MM.1S (cell line): ENCODE measurements around the gene PDGFA.

ENCODE experiments used
- DNase-seq: peaks from one replicate; pipeline ENCODE4 v3.0.0-alpha.2; 2015
- H2AFZ ChIP-seq: fragments of 300-600 bp; sonication (generic); 2 replicates; pipeline ENCODE4 v1.6.0; 2016; ENCODE audit warnings: antibody characterized with exemption, low read length
- H3F3A ChIP-seq: fragments of 300-600 bp; sonication (generic); 2 replicates; pipeline ENCODE4 v1.6.1; 2016; ENCODE audit warnings: mild to moderate bottlenecking, antibody characterized with exemption, low read length, moderate library complexity, mixed read lengths; ENCODE audit not compliant: insufficient read depth
- H3K27ac ChIP-seq: fragments of 300-600 bp; sonication (generic); 2 replicates; pipeline ENCODE4 v1.5.1; 2016; ENCODE audit warnings: mild to moderate bottlenecking, low read length
- H3K27me3 ChIP-seq: fragments of 300-600 bp; sonication (generic); replicated peaks from 2 replicates; pipeline ENCODE4 v1.6.0; 2016; ENCODE audit warnings: low read length; ENCODE audit not compliant: insufficient read depth
- H3K36me3 ChIP-seq: fragments of 300-600 bp; sonication (generic); replicated peaks from 2 replicates; pipeline ENCODE4 v1.6.1; 2016; ENCODE audit warnings: mild to moderate bottlenecking, low read length, mixed read lengths; ENCODE audit not compliant: insufficient read depth
- H3K4me1 ChIP-seq: fragments of 300-600 bp; sonication (generic); 2 replicates; pipeline ENCODE4 v1.6.1; 2016; ENCODE audit warnings: low read length, mixed read lengths
- H3K4me2 ChIP-seq: fragments of 300-600 bp; sonication (generic); 2 replicates; pipeline ENCODE4 v1.6.0; 2016; ENCODE audit warnings: low read depth, low read length
- H3K4me3 ChIP-seq: fragments of 300-600 bp; sonication (generic); 2 replicates; pipeline ENCODE4 v1.5.1; 2016; ENCODE audit warnings: low read length, mixed read lengths
- H3K79me2 ChIP-seq: fragments of 300-600 bp; sonication (generic); 2 replicates; pipeline ENCODE4 v1.6.1; 2016; ENCODE audit warnings: mixed run types, low read length, mixed read lengths
- H3K9ac ChIP-seq: fragments of 300-600 bp; sonication (generic); 2 replicates; pipeline ENCODE4 v1.6.1; 2016; ENCODE audit warnings: low read length, mixed read lengths
- H3K9me2 ChIP-seq: fragments of 300-600 bp; sonication (generic); replicated peaks from 2 replicates; pipeline ENCODE4 v1.6.1; 2016; ENCODE audit warnings: mild to moderate bottlenecking, low read length, mixed read lengths; ENCODE audit not compliant: insufficient read depth
- H3K9me3 ChIP-seq: fragments of 300-600 bp; sonication (generic); replicated peaks from 2 replicates; pipeline ENCODE4 v1.6.1; 2016; ENCODE audit warnings: mild to moderate bottlenecking, low read length, mixed read lengths; ENCODE audit not compliant: insufficient read depth
- H4K20me1 ChIP-seq: fragments of 300-600 bp; sonication (generic); 2 replicates; pipeline ENCODE4 v1.6.1; 2016; ENCODE audit warnings: mild to moderate bottlenecking, low read length, moderate library complexity, mixed read lengths; ENCODE audit not compliant: insufficient read depth
- EZH2 ChIP-seq: fragments of 300-600 bp; sonication (generic); optimal IDR thresholded peaks from 2 replicates; pipeline ENCODE3; 2017; ENCODE audit warnings: low read depth, mild to moderate bottlenecking, antibody characterized with exemption, low read length, mixed read lengths
- EZH2phosphoT487 ChIP-seq: fragments of 300-600 bp; sonication (generic); IDR thresholded peaks from 2 replicates; pipeline ENCODE4 v1.6.1; 2018; ENCODE audit warnings: antibody characterized with exemption, low read length
- TF ChIP-seq, protein P1 (sequence below): fragments of 300-600 bp; sonication (generic); IDR thresholded peaks from 2 replicates; pipeline ENCODE4 v1.5.1; 2016; ENCODE audit warnings: antibody characterized with exemption, low read length, mixed read lengths

PDGFA gene

DNA sequence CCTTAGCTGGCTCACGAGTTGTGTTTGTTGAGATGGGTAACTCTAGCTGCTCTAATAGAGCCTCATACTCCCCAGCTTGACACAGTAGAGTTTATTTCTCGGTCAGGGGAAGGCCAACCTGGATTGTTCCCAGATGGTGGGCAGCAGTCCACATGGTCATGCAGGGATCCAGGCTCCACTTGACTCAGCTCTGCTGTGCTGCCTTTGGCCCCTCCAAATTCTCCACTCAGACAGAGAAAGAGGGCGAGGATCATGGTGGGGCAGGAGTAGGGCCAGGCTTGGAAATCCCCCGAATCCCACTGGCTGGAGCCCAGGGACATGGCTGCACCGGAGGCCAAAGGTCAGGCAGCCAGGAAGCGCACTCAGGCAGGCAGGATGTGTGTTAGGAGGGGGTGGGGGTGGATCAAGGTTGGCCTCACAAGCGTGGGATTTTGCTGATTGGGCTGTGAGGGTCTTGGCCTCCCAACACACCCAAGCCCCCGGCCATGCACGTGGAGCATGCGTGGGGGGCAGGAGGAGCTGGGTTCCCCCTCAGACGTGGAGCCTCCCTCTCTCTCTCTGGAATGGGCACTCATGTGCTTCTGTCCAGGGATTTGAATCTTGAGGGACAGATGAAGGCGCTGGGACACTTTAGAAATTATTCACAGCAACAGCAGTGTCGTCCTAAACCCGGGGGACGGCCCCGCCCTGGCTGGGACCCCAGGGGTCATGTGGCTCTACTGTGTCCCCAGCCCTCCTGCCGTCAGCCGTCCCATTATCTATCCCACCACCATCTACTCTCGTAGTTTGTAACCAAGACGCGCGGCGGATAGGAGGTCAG lies 44.8 kb downstream of the PDGFA start:
- no peaks in the 10 kb centered on the region for H3K36me3 ChIP-seq
- H3K9ac ChIP-seq = no peak overlapping the region
- H3K79me2 ChIP-seq = no peaks in the 10 kb centered on the region
- H3K4me1 ChIP-seq = no peaks in the 10 kb centered on the region
- no peaks in the 10 kb centered on the region for H3K9me3 ChIP-seq
- H3F3A ChIP-seq = no peaks in the 10 kb centered on the region
- H4K20me1 ChIP-seq = no peaks in the 10 kb centered on the region
- H3K4me2 ChIP-seq = no peak overlapping the region
- TF ChIP-seq EZH2phosphoT487 = no peak
- TF ChIP-seq, protein P1, sequence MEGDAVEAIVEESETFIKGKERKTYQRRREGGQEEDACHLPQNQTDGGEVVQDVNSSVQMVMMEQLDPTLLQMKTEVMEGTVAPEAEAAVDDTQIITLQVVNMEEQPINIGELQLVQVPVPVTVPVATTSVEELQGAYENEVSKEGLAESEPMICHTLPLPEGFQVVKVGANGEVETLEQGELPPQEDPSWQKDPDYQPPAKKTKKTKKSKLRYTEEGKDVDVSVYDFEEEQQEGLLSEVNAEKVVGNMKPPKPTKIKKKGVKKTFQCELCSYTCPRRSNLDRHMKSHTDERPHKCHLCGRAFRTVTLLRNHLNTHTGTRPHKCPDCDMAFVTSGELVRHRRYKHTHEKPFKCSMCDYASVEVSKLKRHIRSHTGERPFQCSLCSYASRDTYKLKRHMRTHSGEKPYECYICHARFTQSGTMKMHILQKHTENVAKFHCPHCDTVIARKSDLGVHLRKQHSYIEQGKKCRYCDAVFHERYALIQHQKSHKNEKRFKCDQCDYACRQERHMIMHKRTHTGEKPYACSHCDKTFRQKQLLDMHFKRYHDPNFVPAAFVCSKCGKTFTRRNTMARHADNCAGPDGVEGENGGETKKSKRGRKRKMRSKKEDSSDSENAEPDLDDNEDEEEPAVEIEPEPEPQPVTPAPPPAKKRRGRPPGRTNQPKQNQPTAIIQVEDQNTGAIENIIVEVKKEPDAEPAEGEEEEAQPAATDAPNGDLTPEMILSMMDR = no peak
- TF ChIP-seq EZH2 = no peak
- no peak for DNase-seq
- no peak overlapping the region for H3K4me3 ChIP-seq
- no peak overlapping the region for H2AFZ ChIP-seq
- H3K9me2 ChIP-seq = no peaks in the 10 kb centered on the region
- no peak overlapping the region for H3K27ac ChIP-seq
- H3K27me3 ChIP-seq = no peaks in the 10 kb centered on the region

DNA sequence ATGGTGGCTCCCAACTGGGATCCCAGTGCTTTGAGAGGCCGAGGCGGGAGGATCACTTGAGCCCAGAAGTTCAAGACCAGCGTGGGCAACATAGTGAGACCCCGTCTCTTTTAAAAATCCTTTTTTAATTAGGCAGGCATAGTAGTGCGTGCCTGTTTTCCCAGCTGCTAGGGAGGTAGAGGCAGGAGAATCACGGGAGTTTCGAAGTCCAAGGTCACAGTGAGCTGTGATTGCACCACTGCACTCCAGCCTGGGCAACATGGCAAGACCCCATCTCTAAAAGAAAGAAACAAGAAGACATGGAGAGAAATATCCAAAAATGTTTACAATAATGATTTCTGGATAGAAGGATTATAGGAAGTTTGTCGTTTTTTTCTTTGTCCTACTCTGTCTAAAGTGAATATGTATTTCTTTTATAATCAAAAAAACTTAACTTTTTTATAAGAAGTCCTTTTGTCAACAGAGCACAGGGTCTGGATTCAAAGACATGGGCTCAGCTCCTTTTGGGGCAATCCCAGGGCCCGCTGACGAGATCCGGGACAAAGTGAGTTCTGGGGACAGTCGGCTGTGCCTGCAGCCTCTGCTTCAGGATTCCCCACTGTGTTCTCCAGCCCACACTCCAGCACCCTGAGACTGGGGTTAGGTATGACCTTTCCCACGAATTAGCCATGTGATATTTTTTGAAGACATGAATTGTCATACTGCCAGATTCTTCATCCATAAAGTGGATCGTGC lies 45.6 kb downstream of the PDGFA start:
- no peak overlapping the region for H3K27ac ChIP-seq
- no peak for DNase-seq

DNA sequence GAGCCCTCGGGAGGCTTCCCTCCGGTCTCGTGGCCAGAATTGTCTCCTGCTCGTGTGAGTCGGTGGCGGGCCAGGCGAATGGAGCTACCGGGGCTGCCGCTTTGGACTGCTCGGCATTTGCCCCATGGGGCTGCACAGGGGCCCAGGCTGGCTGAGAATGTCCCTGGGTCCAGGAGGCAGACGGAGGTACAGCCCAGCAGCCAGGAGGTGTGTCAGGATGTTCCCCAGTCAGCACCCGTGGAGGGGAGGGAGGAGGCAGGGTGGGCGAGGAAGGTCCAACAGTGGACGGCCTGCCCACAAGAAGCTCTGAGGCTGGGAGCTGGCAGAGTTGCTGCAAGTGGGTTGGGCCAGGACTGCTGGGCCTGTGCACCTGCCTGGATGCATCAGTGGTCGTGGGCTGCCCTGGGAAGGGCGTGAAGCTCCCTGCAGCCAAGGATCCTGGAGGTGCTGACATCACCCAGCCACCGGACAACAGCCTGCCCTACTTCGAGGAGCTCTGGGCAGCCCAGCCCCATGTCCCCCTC lies 46.4 kb downstream of the PDGFA start:
- Histone ChIP-seq H4K20me1 (no peaks in the 10 kb centered on the region), H3K36me3 (no peaks in the 10 kb centered on the region), H3K27ac (no peak overlapping the region), H3F3A (no peaks in the 10 kb centered on the region), H2AFZ (no peak overlapping the region), H3K27me3 (no peaks in the 10 kb centered on the region), H3K4me1 (no peaks in the 10 kb centered on the region), H3K9ac (no peak overlapping the region), H3K9me3 (no peaks in the 10 kb centered on the region), H3K4me2 (no peak overlapping the region), H3K9me2 (no peaks in the 10 kb centered on the region), H3K79me2 (no peaks in the 10 kb centered on the region), H3K4me3 (no peak overlapping the region)
- no peak for DNase-seq
- TF ChIP-seq, protein P1 = no peak
- TF ChIP-seq EZH2 = no peak

More for the DNA sequence above, 45.6 kb downstream of the PDGFA start:
- Histone ChIP-seq H3F3A (no peaks in the 10 kb centered on the region), H3K79me2 (no peaks in the 10 kb centered on the region), H3K4me3 (no peak overlapping the region), H2AFZ (no peak overlapping the region), H3K27me3 (no peaks in the 10 kb centered on the region), H3K9ac (no peak overlapping the region), H4K20me1 (no peaks in the 10 kb centered on the region), H3K4me2 (no peak overlapping the region), H3K4me1 (no peaks in the 10 kb centered on the region), H3K9me2 (no peaks in the 10 kb centered on the region), H3K9me3 (no peaks in the 10 kb centered on the region), H3K36me3 (no peaks in the 10 kb centered on the region)
- TF ChIP-seq, protein P1 = no peak
- TF ChIP-seq EZH2phosphoT487 (no peak), EZH2 (no peak)
